Occipital lobe (tissue), 2 donors: ENCODE results near the gene TRPM7. TPM values are rescaled to one million over a fixed set of nuclear protein-coding genes. Genes with fewer than 3 reads are reported as not detected.
"Not testable (repeated sequence)": the region's sequence is repeated elsewhere in the genome, so short reads cannot be mapped to it uniquely, and the experiment has no call there.

Experiments used
- DNase-seq: peaks from one replicate; lab custom pipeline; 2025; lab: John Stamatoyannopoulos, UW
- total RNA-seq: library from RNA; depleted of rRNA; stranded (reverse); fragments of >200 nt; gene quantifications from one replicate; pipeline ENCODE4 v1.2.3, GENCODE V29; 2014

Gene TRPM7
- total RNA-seq, 1 donor from 2014 or later, result 59.9 TPM

- DNase-seq, result no peak
These were observed 16.5 kb downstream of the TRPM7 start for GRCh38 chr15:50670115-50670514.

- no peak for DNase-seq
These were observed 17.0 kb downstream of the TRPM7 start for GRCh38 chr15:50669611-50670010.

- no peak for DNase-seq
These were observed 20.7 kb downstream of the TRPM7 start for GRCh38 chr15:50665938-50666337.

GRCh38 chr15:50655555-50655954 lies 31.0 kb downstream of the TRPM7 start:
- DNase-seq, result no peak

GRCh38 chr15:50653156-50653743 lies 33.3 kb downstream of the TRPM7 start:
- DNase-seq, result no peak

- no peak for DNase-seq
These were observed 33.9 kb downstream of the TRPM7 start for GRCh38 chr15:50652671-50653070.

GRCh38 chr15:50641318-50641717 lies 45.3 kb downstream of the TRPM7 start:
- no peak for DNase-seq

GRCh38 chr15:50636146-50636545 lies 50.5 kb downstream of the TRPM7 start:
- DNase-seq, result no peak

- DNase-seq, result no peak
These were observed 52.9 kb downstream of the TRPM7 start for GRCh38 chr15:50633653-50634052.

- DNase-seq, result no peak
These were observed 58.2 kb downstream of the TRPM7 start for GRCh38 chr15:50628421-50628820.

GRCh38 chr15:50627351-50628055 lies 59.1 kb downstream of the TRPM7 start:
- DNase-seq, result no peak

GRCh38 chr15:50624616-50625168 lies 61.9 kb downstream of the TRPM7 start:
- DNase-seq, result no peak

- DNase-seq, result not testable (repeated sequence)
These were observed 64.1 kb downstream of the TRPM7 start for GRCh38 chr15:50622361-50622943.

GRCh38 chr15:50616960-50617359 lies 69.6 kb downstream of the TRPM7 start:
- not testable (repeated sequence) for DNase-seq

GRCh38 chr15:50616554-50616953 lies 70.0 kb downstream of the TRPM7 start:
- not testable (repeated sequence) for DNase-seq

- no peak for DNase-seq
These were observed 73.0 kb downstream of the TRPM7 start for GRCh38 chr15:50613600-50613999.

- no peak for DNase-seq
These were observed 79.5 kb downstream of the TRPM7 start for GRCh38 chr15:50607129-50607528.

- DNase-seq, result no peak
These were observed 81.1 kb downstream of the TRPM7 start for GRCh38 chr15:50605462-50605861.

- DNase-seq, result not testable (repeated sequence)
These were observed 84.6 kb downstream of the TRPM7 start for GRCh38 chr15:50602028-50602427.

GRCh38 chr15:50594311-50594710 lies 92.3 kb downstream of the TRPM7 start:
- DNase-seq, result no peak

- no peak for DNase-seq
These were observed 92.8 kb downstream of the TRPM7 start for GRCh38 chr15:50593761-50594160.

GRCh38 chr15:50590288-50590687 lies 96.3 kb downstream of the TRPM7 start:
- DNase-seq, result no peak

GRCh38 chr15:50577492-50577891 lies 109.1 kb downstream of the TRPM7 start:
- no peak for DNase-seq
